GM21390 (cell line): ENCODE results near the gene FAM20A.
"Not testable (repeated sequence)": the region's sequence is repeated elsewhere in the genome, so short reads cannot be mapped to it uniquely, and the experiment has no call there.

Experiments used
- ATAC-seq: cut with Tn5 transposase; IDR thresholded peaks from one replicate; pipeline ENCODE4 v1.9.1; 2021; ENCODE audit not compliant: unreplicated experiment

Gene FAM20A

GRCh38 chr17:68497885-68498319, 103.3 kb downstream of the FAM20A start:
- peak; percentile 94 for ATAC-seq

- ATAC-seq = no peak
Observed at GRCh38 chr17:68495081-68495480, 106.1 kb downstream of the FAM20A start.

- not testable (repeated sequence) for ATAC-seq
Observed at GRCh38 chr17:68492394-68493054, 108.6 kb downstream of the FAM20A start.

- ATAC-seq = peak; percentile 56
Observed at GRCh38 chr17:68491381-68492231, 109.6 kb downstream of the FAM20A start.

- ATAC-seq = no peak
Observed at GRCh38 chr17:68489919-68490318, 111.2 kb downstream of the FAM20A start.
